GM23248 (cell line): ENCODE measurements around the gene VKORC1L1.

Experiments
- EZH2 ChIP-seq: fragments of 200-600 bp; sonication (generic); IDR thresholded peaks from 2 replicates; pipeline ENCODE4 v1.6.1; 2018; ENCODE audit warnings: antibody characterized with exemption, mild to moderate bottlenecking; ENCODE audit not compliant: insufficient read depth, poor library complexity, severe bottlenecking
- EZH2phosphoT487 ChIP-seq: fragments of 200-600 bp; sonication (generic); IDR thresholded peaks from 2 replicates; pipeline ENCODE4 v1.6.1; 2018; ENCODE audit warnings: antibody characterized with exemption, moderate library complexity, mild to moderate bottlenecking, low read depth; ENCODE audit not compliant: insufficient read depth

GRCh38 chr7:65832281-65832680, 40.6 kb upstream of the VKORC1L1 start:
- no peak for TF ChIP-seq EZH2
- TF ChIP-seq EZH2phosphoT487: no peak
